Caco-2 (cell line): ENCODE data around the gene RPRD1A. TPM values are rescaled to one million over a fixed set of nuclear protein-coding genes. Genes with fewer than 3 reads are reported as not detected.
"Not testable (repeated sequence)": the region's sequence is repeated elsewhere in the genome, so short reads cannot be mapped to it uniquely, and the experiment has no call there.

Experiments
- BruUV-seq: library from RNA; stranded (reverse); fragments of 400-500 nt; replicated peaks from 2 replicates; lab custom pipeline; 2021; lab: Mats Ljungman, UMichigan
- CTCF ChIA-PET: fragments of 300-600 bp; sonication (Branson Sonifier 250); formaldehyde crosslinking; loops from one replicate; lab custom pipeline; 2022; ENCODE audit warnings: antibody characterized with exemption; lab: Charles Lee
- POLR2A ChIA-PET: fragments of 300-600 bp; sonication (Branson Sonifier 250); formaldehyde crosslinking; loops from one replicate; lab custom pipeline; 2022; ENCODE audit warnings: antibody characterized with exemption; lab: Charles Lee
- DNase-seq, 2 experiments: peaks; one replicate each; pipeline versions ENCODE4 v3.0.0 to v3.0.0-alpha.2; 2020 to 2022
- H3K27me3 ChIP-seq: replicated peaks from 2 replicates; pipeline ENCODE4 v1.6.0; 2011; ENCODE audit warnings: low read length; ENCODE audit not compliant: control insufficient read depth, insufficient read depth
- H3K36me3 ChIP-seq: 2 replicates; pipeline ENCODE4 v1.5.1; 2011; ENCODE audit warnings: low read length; ENCODE audit not compliant: control insufficient read depth, insufficient read depth
- H3K4me1 ChIP-seq: fragments of 250-450 bp; sonication (Bioruptor Pico); 2 replicates; pipeline ENCODE4 v1.5.1; 2020; ENCODE audit warnings: mild to moderate bottlenecking
- H3K4me3 ChIP-seq: 2 replicates; pipeline ENCODE4 v1.5.1; 2011; ENCODE audit warnings: low read depth, mild to moderate bottlenecking, control low read depth, low read length
- H3K9me3 ChIP-seq: fragments of 250-450 bp; sonication (Bioruptor Pico); 2 replicates; pipeline ENCODE4 v1.5.1; 2020; ENCODE audit warnings: mild to moderate bottlenecking, moderate library complexity
- H3K27ac Mint-ChIP-seq: one replicate; pipeline ENCODE4 v1.8.0; 2022; ENCODE audit warnings: mixed read lengths; ENCODE audit not compliant: unreplicated experiment
- H3K27me3 Mint-ChIP-seq: one replicate; pipeline ENCODE4 v1.8.0; 2022; ENCODE audit warnings: mixed read lengths; ENCODE audit not compliant: insufficient read depth, unreplicated experiment
- H3K36me3 Mint-ChIP-seq: one replicate; pipeline ENCODE4 v1.8.0; 2022; ENCODE audit warnings: mild to moderate bottlenecking, mixed read lengths; ENCODE audit not compliant: insufficient read depth, unreplicated experiment
- H3K4me1 Mint-ChIP-seq: one replicate; pipeline ENCODE4 v1.8.0; 2022; ENCODE audit warnings: low read depth, mixed read lengths; ENCODE audit not compliant: unreplicated experiment
- H3K4me3 Mint-ChIP-seq: one replicate; pipeline ENCODE4 v1.8.0; 2022; ENCODE audit warnings: mild to moderate bottlenecking, moderate library complexity, mixed read lengths; ENCODE audit not compliant: unreplicated experiment
- H3K9me3 Mint-ChIP-seq: one replicate; pipeline ENCODE4 v1.8.0; 2022; ENCODE audit warnings: mixed read lengths; ENCODE audit not compliant: unreplicated experiment
- CTCF ChIP-seq, 2 experiments: fragments of 200-600 bp in 1 of 2; IDR thresholded peaks; 1 replicate in 1 of 2; 2 replicates in 1 of 2; pipeline versions ENCODE4 v1.5.1 to v1.8.0; 2011 to 2022; ENCODE audit warnings: antibody characterized with exemption in 1 of 2, control low read depth in 1 of 2, inconsistent platforms in 1 of 2, low read depth in 1 of 2, low read length in 1 of 2, mild to moderate bottlenecking in 1 of 2, moderate library complexity in 1 of 2; ENCODE audit not compliant: insufficient read depth in 1 of 2, severe bottlenecking in 1 of 2, unreplicated experiment in 1 of 2
- intact Hi-C: fragments of 100-400 bp; cut with micrococcal nuclease; formaldehyde crosslinking; loops from one replicate; pipeline ENCODE4 v1.10.0; 2022; ENCODE audit not compliant: unreplicated experiment
- total RNA-seq: library from RNA; stranded (reverse); gene quantifications from 2 replicates; pipeline ENCODE4 v1.2.3, GENCODE V29; 2022

Gene RPRD1A
- total RNA-seq, 1 experiment from 2014 or later = 18.9 TPM

- Mint-ChIP-seq H3K36me3 (peaks cover 5% of the 10 kb centered on the region), H3K27me3 (no peaks in the 10 kb centered on the region), H3K4me3 (no peak overlapping the region), H3K27ac (no peak overlapping the region), H3K9me3 (no peaks in the 10 kb centered on the region), H3K4me1 (peaks cover 10% of the 10 kb centered on the region)
- no peak for DNase-seq
- TF ChIP-seq CTCF (IDR thresholded peaks at IDR 0.05; ENCODE audit: insufficient read depth in 1 of 2, low read depth in 1 of 2, low read length in 1 of 2, severe bottlenecking in 1 of 2, unreplicated experiment in 1 of 2) = no peak
- H3K4me1 ChIP-seq = no peaks in the 10 kb centered on the region; the same call in 1 of the 2 replicates
- no TSS peak for BruUV-seq
- CTCF ChIA-PET = no interaction called here
- H3K9me3 ChIP-seq = no peaks in the 10 kb centered on the region
- H3K4me3 ChIP-seq = no peak overlapping the region
- H3K27me3 ChIP-seq = no peaks in the 10 kb centered on the region
- no peaks in the 10 kb centered on the region for H3K36me3 ChIP-seq
- POLR2A ChIA-PET = no interaction called here
- intact Hi-C loops = no loop called here
These were observed 36.0 kb downstream of the RPRD1A start for GRCh38 chr18:36031407-36031806.

GRCh38 chr18:36028859-36029258, 38.5 kb downstream of the RPRD1A start:
- POLR2A ChIA-PET = no interaction called here
- H3K36me3 ChIP-seq = no peaks in the 10 kb centered on the region
- DNase-seq = peak in 1 of 2 experiments; percentile 8
- CTCF ChIA-PET = interaction anchor here (0.6 kb wide), 1 partner anchor 46 kb away, joined by 6 read pairs; no protein-coding TSS in a partner anchor
- H3K4me3 ChIP-seq = no peak overlapping the region
- intact Hi-C loops = loop anchor here (5.0 kb wide), 1 partner anchor 48 kb away; no protein-coding TSS in a partner anchor
- no peak overlapping the region for H3K4me3 Mint-ChIP-seq
- no peaks in the 10 kb centered on the region for H3K4me1 ChIP-seq
- no TSS peak for BruUV-seq
- no peaks in the 10 kb centered on the region for H3K9me3 ChIP-seq
- no peaks in the 10 kb centered on the region for H3K27me3 ChIP-seq
- peaks cover 10% of the 10 kb centered on the region for H3K36me3 Mint-ChIP-seq
- peaks cover 10% of the 10 kb centered on the region for H3K4me1 Mint-ChIP-seq
- H3K9me3 Mint-ChIP-seq = no peaks in the 10 kb centered on the region
- TF ChIP-seq CTCF (IDR thresholded peaks at IDR 0.05; ENCODE audit: insufficient read depth in 1 of 2, low read depth in 1 of 2, low read length in 1 of 2, severe bottlenecking in 1 of 2, unreplicated experiment in 1 of 2) = no peak
- H3K27ac Mint-ChIP-seq = no peak overlapping the region
- no peaks in the 10 kb centered on the region for H3K27me3 Mint-ChIP-seq

GRCh38 chr18:36025025-36025424, 42.3 kb downstream of the RPRD1A start:
- no peak overlapping the region for H3K27ac Mint-ChIP-seq

GRCh38 chr18:36024241-36024640, 43.1 kb downstream of the RPRD1A start:
- H3K27me3 ChIP-seq, H3K9me3 Mint-ChIP-seq, H3K9me3 ChIP-seq, H3K27ac Mint-ChIP-seq, H3K4me1 ChIP-seq, H3K36me3 ChIP-seq, H3K36me3 Mint-ChIP-seq, H3K4me1 Mint-ChIP-seq, DNase-seq, BruUV-seq, POLR2A ChIA-PET, CTCF ChIA-PET, H3K4me3 Mint-ChIP-seq, H3K4me3 ChIP-seq, intact Hi-C loops, H3K27me3 Mint-ChIP-seq: not testable (repeated sequence)

More at GRCh38 chr18:36025025-36025424, 42.3 kb downstream of the RPRD1A start:
- ChIA-PET POLR2A (no interaction called here), CTCF (no interaction called here)
- Mint-ChIP-seq H3K9me3 (no peaks in the 10 kb centered on the region), H3K4me1 (no peaks in the 10 kb centered on the region), H3K36me3 (peaks cover 6% of the 10 kb centered on the region), H3K4me3 (no peak overlapping the region), H3K27me3 (no peaks in the 10 kb centered on the region)
- Histone ChIP-seq H3K27me3 (no peaks in the 10 kb centered on the region), H3K36me3 (no peaks in the 10 kb centered on the region), H3K4me3 (no peak overlapping the region), H3K9me3 (no peaks in the 10 kb centered on the region), H3K4me1 (no peaks in the 10 kb centered on the region)
- intact Hi-C loops = loop anchor here (5.0 kb wide), 1 partner anchor 52 kb away; no protein-coding TSS in a partner anchor
- DNase-seq = no peak
- TF ChIP-seq CTCF (IDR thresholded peaks at IDR 0.05; ENCODE audit: insufficient read depth in 1 of 2, low read depth in 1 of 2, low read length in 1 of 2, severe bottlenecking in 1 of 2, unreplicated experiment in 1 of 2) = no peak
- no TSS peak for BruUV-seq
